Measurements from ENCODE around the gene HEY2.
A peak's percentile ranks its signal among the peaks of the same experiment; 100 is the strongest.

HEY2 gene

GRCh38 chr6:125749865-125750691, 646 bp downstream of the HEY2 start (continued):
- TF ChIP-seq ZNF791 (tag by site-specific recombination; IDR thresholded peaks at IDR 0.05) (no peak), ZBTB44 (tag by site-specific recombination; IDR thresholded peaks at IDR 0.05) (no peak), ZBTB1 (tag by site-specific recombination; IDR thresholded peaks at IDR 0.05) (no peak), ZNF621 (tag by site-specific recombination; IDR thresholded peaks at IDR 0.05) (no peak), ZNF324 (tag by site-specific recombination; IDR thresholded peaks at IDR 0.05) (no peak), TSHZ1 (tag by site-specific recombination; IDR thresholded peaks at IDR 0.05; ENCODE audit: borderline replicate concordance) (no peak), ZSCAN5A (tag by site-specific recombination; IDR thresholded peaks at IDR 0.05) (no peak), ZNF292 (tag by site-specific recombination; IDR thresholded peaks at IDR 0.05; ENCODE audit: borderline replicate concordance, low read depth) (no peak), ZNF664 (tag by site-specific recombination; IDR thresholded peaks at IDR 0.05) (no peak), ZNF302 (tag by site-specific recombination; IDR thresholded peaks at IDR 0.05; ENCODE audit: low read depth) (no peak), ZNF121 (tag by site-specific recombination; IDR thresholded peaks at IDR 0.05) (no peak), REST (tag by site-specific recombination; IDR thresholded peaks at IDR 0.05) (peak; percentile 36), HOXC10 (CRISPR knock-in tag; IDR thresholded peaks at IDR 0.05) (no peak), ZNF560 (tag by site-specific recombination; IDR thresholded peaks at IDR 0.05; ENCODE audit: borderline replicate concordance) (no peak), IKZF3 (tag by site-specific recombination; IDR thresholded peaks at IDR 0.05) (no peak), ZNF174 (tag by site-specific recombination; IDR thresholded peaks at IDR 0.05) (no peak), PATZ1 (tag by site-specific recombination; IDR thresholded peaks at IDR 0.05) (peak; percentile 27), ZNF549 (tag by site-specific recombination; IDR thresholded peaks at IDR 0.05) (no peak), ZNF404 (tag by site-specific recombination; IDR thresholded peaks at IDR 0.05) (no peak), ZNF214 (tag by site-specific recombination; IDR thresholded peaks at IDR 0.05; ENCODE audit: borderline replicate concordance) (no peak), ZNF148 (tag by site-specific recombination; IDR thresholded peaks at IDR 0.05; ENCODE audit: borderline replicate concordance) (no peak), INSM2 (tag by site-specific recombination; IDR thresholded peaks at IDR 0.05) (0 out of 2 replicates have a peak, but pooled peaks have one; percentile 32)

Measured in HEK293 (cell line).